ENCODE measurements around the gene IFNA17.

- TF ChIP-seq, protein P1, sequence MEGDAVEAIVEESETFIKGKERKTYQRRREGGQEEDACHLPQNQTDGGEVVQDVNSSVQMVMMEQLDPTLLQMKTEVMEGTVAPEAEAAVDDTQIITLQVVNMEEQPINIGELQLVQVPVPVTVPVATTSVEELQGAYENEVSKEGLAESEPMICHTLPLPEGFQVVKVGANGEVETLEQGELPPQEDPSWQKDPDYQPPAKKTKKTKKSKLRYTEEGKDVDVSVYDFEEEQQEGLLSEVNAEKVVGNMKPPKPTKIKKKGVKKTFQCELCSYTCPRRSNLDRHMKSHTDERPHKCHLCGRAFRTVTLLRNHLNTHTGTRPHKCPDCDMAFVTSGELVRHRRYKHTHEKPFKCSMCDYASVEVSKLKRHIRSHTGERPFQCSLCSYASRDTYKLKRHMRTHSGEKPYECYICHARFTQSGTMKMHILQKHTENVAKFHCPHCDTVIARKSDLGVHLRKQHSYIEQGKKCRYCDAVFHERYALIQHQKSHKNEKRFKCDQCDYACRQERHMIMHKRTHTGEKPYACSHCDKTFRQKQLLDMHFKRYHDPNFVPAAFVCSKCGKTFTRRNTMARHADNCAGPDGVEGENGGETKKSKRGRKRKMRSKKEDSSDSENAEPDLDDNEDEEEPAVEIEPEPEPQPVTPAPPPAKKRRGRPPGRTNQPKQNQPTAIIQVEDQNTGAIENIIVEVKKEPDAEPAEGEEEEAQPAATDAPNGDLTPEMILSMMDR (IDR thresholded peaks at IDR 0.05): no peak
- TF ChIP-seq EP300 (IDR thresholded peaks at IDR 0.05): no peak
- TF ChIP-seq POLR2A (IDR thresholded peaks at IDR 0.05; ENCODE audit: low read depth): no peak
- TF ChIP-seq POLR2AphosphoS5 (IDR thresholded peaks at IDR 0.05): no peak
Measured at GRCh38 chr9:21233258-21233657, 5.2 kb upstream of the IFNA17 start.
